Measurements from ENCODE around the gene URB1. TPM values are rescaled to one million over a fixed set of nuclear protein-coding genes. Genes with fewer than 3 reads are reported as not detected.
"Not testable (repeated sequence)": the region's sequence is repeated elsewhere in the genome, so short reads cannot be mapped to it uniquely, and the experiment has no call there.

URB1 gene
- total and polyA plus RNA-seq, 2 experiments from 2014 or later: 7.7 to 44.1 TPM

DNA sequence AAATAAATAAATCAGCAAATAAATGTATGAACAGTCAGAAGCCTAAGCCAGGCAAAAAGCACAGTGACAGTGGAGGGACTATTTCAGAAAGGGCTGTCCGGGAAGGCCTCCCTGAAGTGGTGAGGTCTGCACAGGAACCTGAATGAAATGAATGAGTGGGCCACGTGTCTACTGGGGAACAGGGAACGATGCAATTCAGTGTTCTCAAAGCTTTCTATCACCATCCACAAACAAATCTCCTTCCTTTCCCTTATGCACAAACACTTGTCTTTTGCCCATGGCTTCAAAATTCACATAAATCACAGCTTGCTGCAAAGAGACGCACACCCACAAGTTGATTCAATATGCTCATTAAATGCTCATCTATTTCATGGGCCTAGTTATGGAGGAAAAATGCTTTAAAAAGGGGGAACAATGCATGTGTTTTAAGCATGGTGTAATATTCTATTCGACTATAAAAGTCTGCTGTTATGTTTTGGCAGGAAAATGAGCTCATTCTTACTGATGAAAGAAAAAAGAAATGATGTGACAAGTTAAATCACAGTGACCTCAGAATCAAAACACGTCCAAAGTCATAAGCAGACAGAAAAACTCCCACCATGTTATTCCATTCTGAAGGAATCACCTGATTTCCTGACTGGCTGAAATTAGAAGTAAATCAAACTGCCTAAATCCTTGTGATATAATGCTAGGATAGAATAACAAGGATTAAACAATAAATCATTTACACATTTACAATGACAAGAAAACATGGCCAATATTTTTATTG, 21.6 kb downstream of the URB1 start (continued):
- TF ChIP-seq REST (IDR thresholded peaks at IDR 0.05; ENCODE audit: unreplicated experiment): no peak
- TF ChIP-seq EZH2phosphoT487 (IDR thresholded peaks at IDR 0.05; ENCODE audit: unreplicated experiment): no peak
- TF ChIP-seq ETS1 (IDR thresholded peaks at IDR 0.05): no peak
- TF ChIP-seq CREB1 (CRISPR knock-in tag; IDR thresholded peaks at IDR 0.05; ENCODE audit: low read depth): no peak
- no peak for TF ChIP-seq POLR2AphosphoS5 (IDR thresholded peaks at IDR 0.05; ENCODE audit: low read depth)
- no peak for TF ChIP-seq STAT1 (IDR thresholded peaks at IDR 0.05; ENCODE audit: unreplicated experiment)

GRCh38 chr21:32368961-32369360, 23.9 kb downstream of the URB1 start:
- H3K27ac Mint-ChIP-seq; H3K4me3 ChIP-seq; H3K27me3 ChIP-seq (ENCODE audit: insufficient read depth); H3K27me3 Mint-ChIP-seq (ENCODE audit: insufficient read depth, low read depth, poor library complexity); H3K4me1 ChIP-seq (ENCODE audit: insufficient read depth); H4K20me1 ChIP-seq (replicated peaks; ENCODE audit: insufficient read depth); H3K9me3 Mint-ChIP-seq; H3K4me1 Mint-ChIP-seq; H3K27ac ChIP-seq (ENCODE audit: low read depth); H3K4me3 Mint-ChIP-seq; H2AFZ ChIP-seq; H3K4me2 ChIP-seq; DNase-seq (ENCODE audit: low spot score); H3K9me2 ChIP-seq (ENCODE audit: insufficient read depth); ATAC-seq; H3K79me2 ChIP-seq (replicated peaks; ENCODE audit: insufficient read depth); H3F3A ChIP-seq (replicated peaks; ENCODE audit: low read depth): not testable (repeated sequence)
- H3K36me3 ChIP-seq (ENCODE audit: insufficient read depth): peaks cover 77% of the 10 kb centered on the region
- H3K36me3 Mint-ChIP-seq (ENCODE audit: low read depth): peaks cover 76% of the 10 kb centered on the region

DNA sequence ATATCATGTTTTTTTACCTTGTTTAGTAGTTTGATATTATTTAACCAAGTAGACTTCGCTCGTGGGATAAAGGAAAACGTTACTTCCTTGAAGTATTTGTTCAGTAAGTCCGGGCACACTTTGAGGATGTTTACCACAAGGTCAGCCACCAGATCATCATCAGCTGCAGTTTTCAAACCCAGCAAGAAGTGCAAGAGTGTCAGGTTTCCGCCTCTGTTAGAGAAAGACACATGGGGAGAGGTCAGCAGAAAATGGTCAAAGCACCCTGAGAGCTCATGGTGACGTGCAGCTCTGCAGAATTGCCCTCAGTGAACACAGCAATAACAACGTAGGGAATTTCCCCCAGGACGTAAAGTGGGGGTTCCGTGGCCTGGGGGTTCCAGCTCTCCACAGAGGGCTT, 24.4 kb downstream of the URB1 start:
- Histone ChIP-seq H3K27ac (ENCODE audit: low read depth) (no peak overlapping the region), H3F3A (replicated peaks; ENCODE audit: low read depth) (0 out of 2 replicates have a peak, but pooled peaks cover 2% of the 10 kb centered on the region), H3K4me1 (ENCODE audit: insufficient read depth) (no peaks in the 10 kb centered on the region), H4K20me1 (replicated peaks; ENCODE audit: insufficient read depth) (peaks cover 5% of the 10 kb centered on the region; the same call in 1 of the 2 replicates), H3K9me2 (ENCODE audit: insufficient read depth) (no peaks in the 10 kb centered on the region), H3K79me2 (replicated peaks; ENCODE audit: insufficient read depth) (no peaks in the 10 kb centered on the region), H3K4me3 (no peak overlapping the region), H3K27me3 (ENCODE audit: insufficient read depth) (no peaks in the 10 kb centered on the region), H3K4me2 (no peak overlapping the region), H3K36me3 (ENCODE audit: insufficient read depth) (peaks cover 71% of the 10 kb centered on the region), H2AFZ (no peak overlapping the region)
- Mint-ChIP-seq H3K27ac (no peak overlapping the region), H3K27me3 (ENCODE audit: insufficient read depth, low read depth, poor library complexity) (peaks cover 4% of the 10 kb centered on the region), H3K36me3 (ENCODE audit: low read depth) (peaks cover 78% of the 10 kb centered on the region), H3K9me3 (no peaks in the 10 kb centered on the region), H3K4me1 (no peaks in the 10 kb centered on the region), H3K4me3 (no peak overlapping the region)
- DNase-seq (ENCODE audit: low spot score) (no peak), ATAC-seq (no peak)
- TF ChIP-seq CREB1 (CRISPR knock-in tag; IDR thresholded peaks at IDR 0.05; ENCODE audit: low read depth): no peak
- TF ChIP-seq EZH2 (IDR thresholded peaks at IDR 0.05; ENCODE audit: low read depth, unreplicated experiment): no peak
- no peak for TF ChIP-seq ZNF462 (CRISPR knock-in tag; IDR thresholded peaks at IDR 0.05)
- no peak for TF ChIP-seq STAT1 (IDR thresholded peaks at IDR 0.05; ENCODE audit: unreplicated experiment)
- TF ChIP-seq ZNF114 (CRISPR knock-in tag; IDR thresholded peaks at IDR 0.05): no peak
